ENCODE measurements around the gene NR1I2.

The NR1I2 gene

DNA sequence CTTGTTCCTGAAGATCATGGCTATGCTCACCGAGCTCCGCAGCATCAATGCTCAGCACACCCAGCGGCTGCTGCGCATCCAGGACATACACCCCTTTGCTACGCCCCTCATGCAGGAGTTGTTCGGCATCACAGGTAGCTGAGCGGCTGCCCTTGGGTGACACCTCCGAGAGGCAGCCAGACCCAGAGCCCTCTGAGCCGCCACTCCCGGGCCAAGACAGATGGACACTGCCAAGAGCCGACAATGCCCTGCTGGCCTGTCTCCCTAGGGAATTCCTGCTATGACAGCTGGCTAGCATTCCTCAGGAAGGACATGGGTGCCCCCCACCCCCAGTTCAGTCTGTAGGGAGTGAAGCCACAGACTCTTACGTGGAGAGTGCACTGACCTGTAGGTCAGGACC is 35.2 kb downstream of the NR1I2 start:
- TF ChIP-seq EGR1 (IDR thresholded peaks at IDR 0.05) (no peak), EP300 (IDR thresholded peaks at IDR 0.05; ENCODE audit: borderline replicate concordance) (no peak), CEBPB (IDR thresholded peaks at IDR 0.05) (no peak), TEAD4 (IDR thresholded peaks at IDR 0.05) (no peak), CREB1 (IDR thresholded peaks at IDR 0.05; ENCODE audit: low read depth) (no peak)
- TF ChIP-seq, protein P1, sequence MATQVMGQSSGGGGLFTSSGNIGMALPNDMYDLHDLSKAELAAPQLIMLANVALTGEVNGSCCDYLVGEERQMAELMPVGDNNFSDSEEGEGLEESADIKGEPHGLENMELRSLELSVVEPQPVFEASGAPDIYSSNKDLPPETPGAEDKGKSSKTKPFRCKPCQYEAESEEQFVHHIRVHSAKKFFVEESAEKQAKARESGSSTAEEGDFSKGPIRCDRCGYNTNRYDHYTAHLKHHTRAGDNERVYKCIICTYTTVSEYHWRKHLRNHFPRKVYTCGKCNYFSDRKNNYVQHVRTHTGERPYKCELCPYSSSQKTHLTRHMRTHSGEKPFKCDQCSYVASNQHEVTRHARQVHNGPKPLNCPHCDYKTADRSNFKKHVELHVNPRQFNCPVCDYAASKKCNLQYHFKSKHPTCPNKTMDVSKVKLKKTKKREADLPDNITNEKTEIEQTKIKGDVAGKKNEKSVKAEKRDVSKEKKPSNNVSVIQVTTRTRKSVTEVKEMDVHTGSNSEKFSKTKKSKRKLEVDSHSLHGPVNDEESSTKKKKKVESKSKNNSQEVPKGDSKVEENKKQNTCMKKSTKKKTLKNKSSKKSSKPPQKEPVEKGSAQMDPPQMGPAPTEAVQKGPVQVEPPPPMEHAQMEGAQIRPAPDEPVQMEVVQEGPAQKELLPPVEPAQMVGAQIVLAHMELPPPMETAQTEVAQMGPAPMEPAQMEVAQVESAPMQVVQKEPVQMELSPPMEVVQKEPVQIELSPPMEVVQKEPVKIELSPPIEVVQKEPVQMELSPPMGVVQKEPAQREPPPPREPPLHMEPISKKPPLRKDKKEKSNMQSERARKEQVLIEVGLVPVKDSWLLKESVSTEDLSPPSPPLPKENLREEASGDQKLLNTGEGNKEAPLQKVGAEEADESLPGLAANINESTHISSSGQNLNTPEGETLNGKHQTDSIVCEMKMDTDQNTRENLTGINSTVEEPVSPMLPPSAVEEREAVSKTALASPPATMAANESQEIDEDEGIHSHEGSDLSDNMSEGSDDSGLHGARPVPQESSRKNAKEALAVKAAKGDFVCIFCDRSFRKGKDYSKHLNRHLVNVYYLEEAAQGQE (IDR thresholded peaks at IDR 0.05; ENCODE audit: low read depth): no peak

DNA sequence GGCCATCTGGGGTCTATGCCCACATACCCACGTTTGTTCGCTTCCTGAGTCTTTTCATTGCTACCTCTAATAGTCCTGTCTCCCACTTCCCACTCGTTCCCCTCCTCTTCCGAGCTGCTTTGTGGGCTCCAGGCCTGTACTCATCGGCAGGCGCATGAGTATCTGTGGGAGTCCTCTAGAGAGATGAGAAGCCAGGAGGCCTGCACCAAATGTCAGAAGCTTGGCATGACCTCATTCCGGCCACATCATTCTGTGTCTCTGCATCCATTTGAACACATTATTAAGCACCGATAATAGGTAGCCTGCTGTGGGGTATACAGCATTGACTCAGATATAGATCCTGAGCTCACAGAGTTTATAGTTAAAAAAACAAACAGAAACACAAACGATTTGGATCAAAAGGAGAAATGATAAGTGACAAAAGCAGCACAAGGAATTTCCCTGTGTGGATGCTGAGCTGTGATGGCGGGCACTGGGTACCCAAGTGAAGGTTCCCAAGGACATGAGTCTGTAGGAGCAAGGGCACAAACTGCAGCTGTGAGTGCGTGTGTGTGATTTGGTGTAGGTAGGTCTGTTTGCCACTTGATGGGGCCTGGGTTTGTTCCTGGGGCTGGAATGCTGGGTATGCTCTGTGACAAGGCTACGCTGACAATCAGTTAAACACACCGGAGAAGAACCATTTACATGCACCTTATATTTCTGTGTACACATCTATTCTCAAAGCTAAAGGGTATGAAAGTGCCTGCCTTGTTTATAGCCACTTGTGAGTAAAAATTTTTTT is 35.9 kb downstream of the NR1I2 start:
- TF ChIP-seq CREB1 (IDR thresholded peaks at IDR 0.05; ENCODE audit: low read depth) (no peak), TCF12 (IDR thresholded peaks at IDR 0.05; ENCODE audit: low read depth) (no peak), NFIC (IDR thresholded peaks at IDR 0.05) (no peak), FOXM1 (IDR thresholded peaks at IDR 0.05; ENCODE audit: borderline replicate concordance, low read depth) (no peak), YY1 (IDR thresholded peaks at IDR 0.05; ENCODE audit: low read depth) (no peak), EP300 (IDR thresholded peaks at IDR 0.05; ENCODE audit: borderline replicate concordance) (no peak), EGR1 (IDR thresholded peaks at IDR 0.05) (no peak), TAF1 (IDR thresholded peaks at IDR 0.05; ENCODE audit: low read depth) (no peak), TEAD4 (IDR thresholded peaks at IDR 0.05) (no peak), RAD21 (IDR thresholded peaks at IDR 0.05; ENCODE audit: low read depth) (no peak), CEBPB (IDR thresholded peaks at IDR 0.05) (no peak), ZBTB7A (IDR thresholded peaks at IDR 0.05; ENCODE audit: low read depth) (no peak)
- TF ChIP-seq, protein P1 (IDR thresholded peaks at IDR 0.05; ENCODE audit: low read depth): no peak
- TF ChIP-seq, protein P2, sequence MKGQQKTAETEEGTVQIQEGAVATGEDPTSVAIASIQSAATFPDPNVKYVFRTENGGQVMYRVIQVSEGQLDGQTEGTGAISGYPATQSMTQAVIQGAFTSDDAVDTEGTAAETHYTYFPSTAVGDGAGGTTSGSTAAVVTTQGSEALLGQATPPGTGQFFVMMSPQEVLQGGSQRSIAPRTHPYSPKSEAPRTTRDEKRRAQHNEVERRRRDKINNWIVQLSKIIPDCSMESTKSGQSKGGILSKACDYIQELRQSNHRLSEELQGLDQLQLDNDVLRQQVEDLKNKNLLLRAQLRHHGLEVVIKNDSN (IDR thresholded peaks at IDR 0.05): no peak
- TF ChIP-seq, protein P3, sequence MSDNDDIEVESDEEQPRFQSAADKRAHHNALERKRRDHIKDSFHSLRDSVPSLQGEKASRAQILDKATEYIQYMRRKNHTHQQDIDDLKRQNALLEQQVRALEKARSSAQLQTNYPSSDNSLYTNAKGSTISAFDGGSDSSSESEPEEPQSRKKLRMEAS (IDR thresholded peaks at IDR 0.05): no peak

DNA sequence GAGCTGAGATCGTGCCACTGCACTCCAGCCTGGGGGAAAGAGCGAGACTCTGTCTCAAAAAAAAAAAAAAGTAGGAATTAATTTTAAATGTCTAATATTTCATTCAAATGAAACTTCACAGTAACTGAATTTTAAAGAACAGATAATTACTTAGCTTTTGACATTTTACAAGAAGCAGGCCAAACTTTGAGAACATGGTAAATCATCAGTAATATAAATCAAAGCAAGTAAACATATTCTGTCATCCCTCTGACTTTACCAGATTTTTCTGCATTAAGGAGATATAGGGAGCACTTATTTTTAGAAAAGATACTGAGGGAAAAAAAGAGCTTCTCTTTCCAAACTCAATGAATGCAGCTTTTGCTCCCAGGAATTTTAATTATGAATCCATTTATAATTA is 37.0 kb downstream of the NR1I2 start:
- no peak for TF ChIP-seq CREB1 (IDR thresholded peaks at IDR 0.05; ENCODE audit: low read depth)
- TF ChIP-seq RAD21 (IDR thresholded peaks at IDR 0.05; ENCODE audit: low read depth): no peak

DNA sequence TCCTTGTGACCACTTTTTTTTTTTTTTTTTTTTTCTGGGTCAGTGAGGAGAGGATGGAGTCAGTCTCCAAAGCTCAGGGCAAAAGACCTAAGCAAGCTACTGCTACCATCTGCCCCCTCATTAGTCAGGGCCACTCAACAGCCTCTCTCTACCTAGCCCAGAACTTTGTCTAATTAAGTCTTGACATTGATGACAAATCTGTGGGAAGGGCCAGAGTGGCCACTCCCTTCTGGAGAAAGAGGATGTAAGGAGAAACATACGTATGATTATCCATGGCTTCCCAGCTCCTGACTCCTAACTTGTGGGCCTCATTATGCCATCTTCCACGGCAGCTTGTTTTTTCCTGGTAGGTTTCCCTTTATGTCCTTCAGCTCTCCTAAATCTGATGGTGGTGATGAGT is 37.9 kb downstream of the NR1I2 start:
- no peak for TF ChIP-seq NFIC (IDR thresholded peaks at IDR 0.05)
- TF ChIP-seq TEAD4 (IDR thresholded peaks at IDR 0.05): no peak
- TF ChIP-seq, protein P3 (IDR thresholded peaks at IDR 0.05): no peak
- TF ChIP-seq, protein P2 (IDR thresholded peaks at IDR 0.05): no peak
- no peak for TF ChIP-seq CEBPB (IDR thresholded peaks at IDR 0.05)
- TF ChIP-seq EGR1 (IDR thresholded peaks at IDR 0.05): no peak
- no peak for TF ChIP-seq RAD21 (IDR thresholded peaks at IDR 0.05; ENCODE audit: low read depth)
- TF ChIP-seq EP300 (IDR thresholded peaks at IDR 0.05; ENCODE audit: borderline replicate concordance): no peak
- TF ChIP-seq CREB1 (IDR thresholded peaks at IDR 0.05; ENCODE audit: low read depth): no peak
- no peak for TF ChIP-seq TCF12 (IDR thresholded peaks at IDR 0.05; ENCODE audit: low read depth)
- TF ChIP-seq, protein P1 (IDR thresholded peaks at IDR 0.05; ENCODE audit: low read depth): no peak
- TF ChIP-seq YY1 (IDR thresholded peaks at IDR 0.05; ENCODE audit: low read depth): no peak
- TF ChIP-seq ZBTB7A (IDR thresholded peaks at IDR 0.05; ENCODE audit: low read depth): no peak

All from Ishikawa (cell line).